ENCODE data around the gene HELZ.
A peak's percentile ranks its signal among the peaks of the same experiment; 100 is the strongest.
"Not testable (repeated sequence)": the region's sequence is repeated elsewhere in the genome, so short reads cannot be mapped to it uniquely, and the experiment has no call there.

HELZ gene

DNA sequence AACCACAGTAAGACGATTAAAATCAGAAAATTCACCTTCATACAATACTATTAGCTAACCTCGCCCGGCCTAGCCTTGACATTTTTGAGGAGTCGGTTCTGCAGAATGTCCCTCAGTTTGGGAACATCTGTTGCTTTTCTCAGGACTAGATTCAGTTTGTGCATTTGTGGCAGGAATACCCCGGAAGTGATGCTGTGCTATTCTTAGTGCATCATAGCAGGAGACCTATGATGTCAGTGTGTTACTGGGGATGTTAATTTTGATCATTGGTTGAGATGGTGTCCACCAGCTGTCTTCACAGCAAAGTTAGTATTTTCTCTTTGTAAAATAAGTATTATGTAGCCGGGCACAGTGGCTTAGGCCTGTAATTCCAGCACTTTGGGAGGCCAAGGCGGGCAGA lies 21.5 kb upstream of the HELZ start:
- DNase-seq, result no peak

DNA sequence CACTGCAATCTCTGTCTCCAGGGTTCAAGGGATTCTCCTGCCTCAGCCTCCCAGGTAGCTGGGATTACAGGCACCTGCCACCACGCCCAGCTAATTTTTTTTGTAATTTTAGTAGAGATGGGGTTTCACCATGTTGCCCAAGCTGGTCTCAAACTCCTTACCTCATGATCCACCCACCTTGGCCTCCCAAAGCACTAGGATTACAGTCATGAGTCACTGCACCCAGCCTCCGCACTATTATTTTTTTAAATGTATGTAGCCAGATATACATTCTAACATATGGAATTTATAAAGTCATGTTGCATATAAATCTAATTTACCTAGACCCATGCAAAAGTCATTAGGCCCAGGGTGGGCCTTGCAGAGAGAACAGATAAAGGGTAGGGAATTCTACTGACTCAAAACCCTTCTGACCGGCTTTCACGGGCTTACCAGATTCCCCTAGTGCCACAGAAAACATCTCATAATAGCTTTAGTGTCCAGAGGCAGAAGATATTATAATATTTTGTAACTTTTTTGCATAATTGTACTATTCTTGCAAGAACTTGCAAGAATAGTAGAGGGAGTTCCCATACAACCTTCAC lies 20.5 kb upstream of the HELZ start:
- DNase-seq, result no peak

DNA sequence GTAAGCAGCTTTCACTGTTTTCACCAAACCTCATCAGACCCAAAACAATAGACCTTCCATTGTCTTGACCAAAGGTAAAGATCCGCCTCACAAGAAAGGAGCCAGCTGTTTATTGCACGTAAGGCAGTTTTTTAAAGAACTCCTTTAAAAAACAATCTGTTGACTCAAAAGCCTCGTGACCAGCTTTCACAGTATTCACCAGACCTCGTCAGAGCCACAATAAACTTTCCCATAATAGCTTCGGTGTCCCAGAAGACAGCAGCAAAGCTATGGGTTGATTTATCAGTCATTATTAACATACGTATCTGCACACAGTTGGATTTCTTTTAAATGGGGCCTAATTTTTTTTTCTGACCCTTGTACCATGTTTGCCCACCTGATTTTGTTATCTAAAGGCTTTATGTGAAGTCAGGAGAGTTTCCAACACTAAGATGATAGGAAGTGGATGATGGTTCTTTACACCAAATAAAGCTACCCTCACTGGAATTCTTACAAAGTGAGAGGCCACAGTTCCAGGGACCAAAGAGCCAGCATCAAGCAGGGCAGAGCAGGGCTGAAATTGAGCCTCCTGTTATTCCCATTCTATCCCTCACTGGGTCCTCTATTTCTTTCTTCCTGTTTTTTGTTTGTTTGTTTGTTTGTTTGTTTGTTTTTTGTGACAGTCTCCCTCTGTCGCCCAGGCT lies 17.6 kb upstream of the HELZ start:
- DNase-seq, result no peak

DNA sequence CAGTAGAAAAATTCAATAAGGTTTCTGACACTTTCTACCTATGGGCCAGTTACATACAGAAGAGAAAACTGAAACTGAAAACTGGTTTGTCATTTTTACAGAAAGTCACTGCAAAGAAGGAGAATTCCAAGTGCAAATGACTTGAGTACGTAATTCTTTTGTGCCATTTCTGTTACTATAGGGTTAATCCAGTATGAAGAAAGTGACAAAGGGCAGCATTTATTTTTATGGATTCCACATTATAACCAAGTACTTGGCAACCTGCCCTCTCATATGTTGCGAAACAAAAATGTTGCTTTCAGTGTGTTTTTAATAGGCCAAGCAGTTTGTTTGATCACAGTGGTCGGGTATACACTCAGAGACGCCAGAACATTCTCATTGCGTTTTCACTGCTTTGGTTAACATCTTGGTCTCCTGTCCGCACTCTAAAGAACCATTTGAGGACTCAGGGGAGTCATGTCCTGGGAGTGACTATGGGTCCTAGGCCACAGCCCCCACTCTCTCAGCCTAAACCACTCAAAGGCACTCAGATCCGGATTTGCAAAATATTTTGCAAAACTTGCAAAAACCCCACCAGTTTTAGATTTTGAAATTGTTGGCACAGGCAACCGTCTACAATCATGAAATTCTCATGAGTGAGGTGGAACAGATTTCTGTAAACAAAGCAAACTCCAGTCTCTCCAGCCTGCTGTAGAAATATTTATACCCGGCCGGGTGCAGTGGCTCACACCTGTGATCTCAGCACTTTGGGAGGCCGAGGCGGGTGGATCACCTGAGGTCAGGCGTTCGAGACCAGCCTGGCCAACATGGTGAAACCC lies 15.4 kb upstream of the HELZ start:
- no peak for DNase-seq

DNA sequence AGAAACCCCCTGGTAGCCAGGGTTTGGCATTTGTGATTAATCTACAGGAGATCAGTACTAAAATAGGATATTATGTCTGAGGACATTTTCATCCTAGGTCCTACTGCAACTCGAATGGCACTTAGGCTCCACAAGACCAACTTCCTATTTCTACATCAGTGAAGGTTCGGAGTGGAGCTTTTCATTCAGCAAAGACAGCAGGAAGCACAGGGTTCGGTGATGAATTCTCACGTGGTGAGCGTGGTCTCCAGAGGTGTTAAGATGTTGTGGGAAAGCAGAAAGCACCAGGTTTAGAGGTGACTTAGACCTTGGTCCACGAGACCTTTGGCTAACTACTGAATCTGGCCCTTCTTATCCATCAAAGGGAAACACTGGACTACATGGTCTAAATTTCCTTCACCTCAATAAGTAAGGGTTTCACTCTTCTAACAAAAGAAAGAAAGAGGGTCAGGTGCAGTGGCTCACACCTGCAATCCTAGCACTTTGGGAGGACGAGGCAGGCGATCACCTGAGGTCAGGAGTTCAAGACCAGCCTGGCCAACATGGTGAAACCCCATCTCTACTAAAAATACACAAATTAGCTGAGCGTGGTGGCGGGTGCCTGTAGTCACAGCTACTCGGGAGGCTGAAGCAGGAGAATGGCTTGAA lies 13.9 kb upstream of the HELZ start:
- DNase-seq, result peak in 1 of 2 experiments; percentile 16

DNA sequence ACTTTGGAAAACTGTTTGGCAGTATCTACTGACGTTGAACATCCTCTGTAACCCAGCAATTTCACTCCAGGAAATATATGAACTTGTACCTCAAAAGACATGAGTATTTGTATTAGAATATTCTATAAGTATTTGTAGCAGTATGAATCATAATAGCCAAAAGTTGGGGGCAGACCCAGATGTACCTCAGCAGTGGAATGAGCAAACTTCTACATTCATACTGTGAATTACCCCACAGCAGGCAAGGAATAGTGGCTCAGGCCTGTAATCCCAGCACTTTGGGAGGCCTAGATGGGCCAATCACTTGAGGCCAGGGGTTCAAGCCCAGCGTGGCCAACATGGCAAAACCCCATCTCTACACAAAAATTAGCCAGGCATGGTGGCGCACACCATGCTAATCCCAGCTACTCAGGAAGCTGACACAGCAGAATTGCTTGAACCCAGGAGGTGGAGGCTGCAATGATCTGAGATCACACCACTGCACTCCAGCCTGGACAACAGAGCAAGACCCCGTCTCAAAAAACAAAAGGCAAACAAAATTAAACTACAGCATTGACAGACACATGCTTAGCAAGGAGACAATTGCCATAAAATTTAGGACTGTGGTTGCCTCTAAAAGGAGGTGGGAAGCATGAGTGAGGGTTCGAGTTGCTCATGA lies 11.2 kb upstream of the HELZ start:
- DNase-seq, result no peak

DNA sequence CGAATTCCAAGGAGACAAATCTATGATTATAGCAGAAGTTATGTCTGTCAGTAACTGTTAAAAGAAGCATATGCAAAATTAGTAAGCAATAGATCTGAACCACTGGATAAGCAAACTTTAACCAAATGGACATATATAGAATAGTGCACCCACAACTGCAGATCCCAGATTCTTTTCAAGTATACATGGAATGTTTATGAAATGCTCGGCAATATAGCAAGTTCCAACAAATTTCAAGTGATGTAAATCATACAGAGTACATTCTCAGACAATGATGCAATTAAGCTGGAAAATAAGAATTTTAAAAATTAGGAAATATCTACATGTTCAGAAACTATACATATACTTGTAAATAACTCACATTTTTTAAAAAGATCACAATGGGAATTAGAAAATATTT lies 8.4 kb upstream of the HELZ start:
- no peak for DNase-seq

DNA sequence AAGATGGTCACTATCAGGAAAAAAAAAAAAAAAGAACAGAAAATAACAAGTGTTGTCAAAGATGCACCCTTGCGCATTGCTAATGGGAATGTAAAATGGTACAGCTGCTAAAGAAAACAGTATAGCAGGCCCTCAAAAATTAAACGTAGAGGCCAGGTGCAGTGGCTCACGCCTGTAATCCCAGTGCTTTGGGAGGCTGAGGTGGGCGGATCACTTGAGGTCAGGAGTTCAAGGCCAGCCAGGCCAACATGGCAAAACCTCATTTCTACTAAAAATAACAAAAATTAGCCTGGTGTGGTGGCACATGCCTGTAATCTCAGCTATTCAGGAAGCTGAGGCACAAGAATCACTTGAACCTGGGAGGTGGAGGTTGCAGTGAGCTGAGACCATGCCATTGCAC lies 6.6 kb upstream of the HELZ start:
- DNase-seq, result not testable (repeated sequence)

DNA sequence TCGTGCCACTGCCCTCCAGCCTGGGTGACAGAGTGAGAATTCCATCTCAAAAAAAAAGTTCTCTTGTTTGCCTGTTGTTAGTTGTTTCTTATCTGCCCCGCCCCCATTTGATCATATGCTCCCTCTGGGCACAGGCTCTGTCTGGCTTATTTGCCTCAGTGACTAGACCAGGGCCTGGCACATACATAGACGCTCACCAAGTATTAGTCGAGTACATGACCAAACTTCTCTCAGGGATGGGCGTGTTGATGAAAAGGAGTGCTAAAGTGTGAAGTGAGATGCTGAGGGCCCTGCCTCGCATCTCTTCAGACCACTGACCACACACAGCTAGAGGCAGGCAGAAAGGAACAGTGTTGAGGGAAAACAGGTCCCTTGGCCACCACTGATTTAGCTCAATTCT lies 3.3 kb upstream of the HELZ start:
- DNase-seq, result no peak

- DNase-seq, result no peak
Observed at GRCh38 chr17:67247416-67247900, 2.5 kb upstream of the HELZ start.

- peak in 1 of 2 experiments; percentile 31 for DNase-seq
Observed at GRCh38 chr17:67246653-67247415, 1.8 kb upstream of the HELZ start.

DNA sequence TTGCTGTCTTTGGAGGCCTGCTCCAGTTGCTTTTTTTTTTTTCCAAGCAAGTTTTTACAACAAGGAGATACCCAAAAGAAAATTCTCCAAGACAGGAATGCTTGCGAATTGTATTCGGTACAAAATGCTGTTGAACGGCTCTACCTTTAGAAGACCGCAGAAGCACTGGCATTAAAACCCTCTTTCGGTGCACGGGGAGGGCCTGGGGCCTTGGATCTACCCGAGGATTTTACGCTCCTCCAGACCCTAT lies 1.3 kb upstream of the HELZ start:
- DNase-seq, result no peak

GRCh38 chr17:67245694-67246402 lies 852 bp upstream of the HELZ start:
- peak; percentile 19 to 47 for DNase-seq

DNA sequence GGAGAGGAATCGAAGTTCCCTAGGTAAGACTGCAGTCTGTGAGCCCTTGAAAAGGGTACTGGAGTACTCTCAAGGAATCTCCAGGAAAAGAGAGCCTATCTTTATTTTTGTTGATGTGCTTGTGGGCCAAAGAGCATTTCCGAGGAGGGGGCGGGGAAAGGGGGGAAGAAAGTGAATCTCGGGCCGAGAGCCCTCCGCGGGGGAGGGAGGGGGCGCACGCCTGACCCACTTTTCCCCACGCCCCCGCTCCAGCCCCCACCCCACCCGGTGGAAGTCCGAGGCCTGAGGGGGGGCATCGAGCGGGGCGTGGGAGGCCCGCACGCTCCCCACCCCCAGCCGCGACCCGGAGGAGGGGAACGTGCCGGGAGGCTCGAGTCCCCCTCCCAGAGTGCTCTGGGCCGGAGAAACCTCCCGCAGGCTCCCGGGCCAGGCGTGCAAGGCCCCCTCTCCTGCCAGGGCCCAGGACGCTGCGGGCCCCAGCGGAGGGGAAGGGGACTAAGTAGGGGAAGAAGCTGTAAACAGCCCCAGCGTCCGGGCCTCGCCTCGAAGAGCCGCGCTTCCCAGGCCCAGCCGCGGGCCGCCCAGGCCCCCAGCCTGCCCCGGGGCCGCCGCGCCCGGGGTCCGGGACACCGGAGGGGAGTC lies 444 bp downstream of the HELZ start:
- peak; percentile 12 to 13 for DNase-seq

GRCh38 chr17:67243284-67243683 lies 1.7 kb downstream of the HELZ start:
- DNase-seq, result no peak

- no peak for DNase-seq
Observed at GRCh38 chr17:67241719-67242341, 3.2 kb downstream of the HELZ start.

DNA sequence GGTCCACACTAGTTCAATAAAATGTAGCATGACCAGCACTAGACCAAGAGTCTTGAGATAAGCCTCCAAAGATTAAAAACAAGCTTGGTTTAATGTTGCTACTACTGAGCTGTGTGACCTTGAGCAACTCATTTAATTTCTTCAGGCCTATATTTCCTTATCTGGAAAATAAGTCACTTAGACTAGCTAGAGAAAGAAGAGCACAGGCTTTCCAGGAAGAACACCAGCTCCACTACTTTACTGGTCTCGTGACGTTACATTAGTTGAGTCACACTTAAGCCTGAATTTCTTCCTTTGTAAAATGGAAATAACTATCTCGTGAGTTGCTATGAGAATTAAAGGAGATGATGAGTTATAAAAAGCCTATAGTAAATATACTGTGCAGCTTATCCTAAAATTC lies 5.4 kb downstream of the HELZ start:
- no peak for DNase-seq

DNA sequence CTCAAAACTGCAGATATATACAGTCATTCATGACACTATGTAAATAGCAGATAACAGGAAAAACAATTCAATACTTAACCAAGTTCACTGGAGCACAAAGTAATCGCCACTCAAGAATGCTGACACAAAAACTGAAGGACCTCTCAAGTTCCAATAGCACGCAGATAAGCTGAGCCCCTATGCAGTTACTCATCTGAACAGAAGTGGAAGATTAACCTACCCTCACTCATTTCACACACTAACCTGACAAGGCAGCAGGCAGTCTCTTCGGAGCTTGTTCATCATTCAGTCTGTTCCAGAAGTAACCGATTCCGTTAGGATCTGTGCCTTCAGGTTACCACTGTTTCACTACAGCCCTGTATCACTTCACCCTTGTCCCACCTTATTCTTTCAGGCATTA lies 6.0 kb downstream of the HELZ start:
- no peak for DNase-seq

DNA sequence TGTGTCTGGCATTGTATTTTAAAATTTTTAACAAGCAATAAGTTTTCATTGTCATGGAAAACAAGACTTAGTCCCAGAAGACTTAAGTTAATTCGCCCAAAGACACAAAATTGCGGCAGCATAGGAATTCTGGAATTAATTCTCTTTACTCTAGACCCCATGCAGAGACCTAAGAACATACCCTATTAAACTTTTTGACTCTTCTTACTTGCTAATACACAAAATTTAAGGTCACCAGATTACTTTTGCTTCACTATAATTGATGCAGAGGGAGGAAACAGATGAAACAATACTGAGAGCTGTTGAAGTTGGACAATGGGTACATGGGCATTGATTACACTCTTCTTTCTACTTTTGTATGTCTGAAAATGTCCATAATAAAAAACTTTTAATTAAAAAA lies 12.6 kb downstream of the HELZ start:
- DNase-seq, result no peak

- DNase-seq, result no peak
Observed at GRCh38 chr17:67229109-67229955, 15.7 kb downstream of the HELZ start.
